Subcutaneous abdominal adipose tissue (tissue), 5 donors: Measurements from ENCODE around the gene P2RY13.

Source experiments
- H3K27ac ChIP-seq: one replicate; pipeline ENCODE4 v1.7.0; 2013; ENCODE audit warnings: low read depth, mild to moderate bottlenecking, inconsistent platforms, low read length, moderate library complexity
- H3K27me3 ChIP-seq, 5 donors: one replicate each; pipeline ENCODE4 v1.7.0; 2013; ENCODE audit warnings: low read length in 5 of 5, inconsistent platforms in 1 of 5; ENCODE audit not compliant: control insufficient read depth in 5 of 5, insufficient read depth in 4 of 5
- H3K36me3 ChIP-seq, 5 donors: one replicate each; pipeline ENCODE4 v1.7.0; 2013; ENCODE audit warnings: low read length in 5 of 5; ENCODE audit not compliant: control insufficient read depth in 5 of 5, insufficient read depth in 5 of 5
- H3K4me1 ChIP-seq, 5 donors: one replicate each; pipeline ENCODE4 v1.7.0; 2013; ENCODE audit warnings: low read length in 5 of 5, mild to moderate bottlenecking in 3 of 5, moderate library complexity in 1 of 5; ENCODE audit not compliant: control insufficient read depth in 5 of 5, insufficient read depth in 5 of 5
- H3K4me3 ChIP-seq, 5 donors: one replicate each; pipeline ENCODE4 v1.7.0; 2013; ENCODE audit warnings: low read length in 5 of 5, low read depth in 1 of 5
- H3K9ac ChIP-seq, 5 donors: one replicate each; pipeline ENCODE4 v1.7.0; 2013; ENCODE audit warnings: low read length in 5 of 5, mild to moderate bottlenecking in 4 of 5, moderate library complexity in 3 of 5
- H3K9me3 ChIP-seq, 5 donors: one replicate each; pipeline ENCODE4 v1.7.0; 2013; ENCODE audit warnings: low read length in 5 of 5; ENCODE audit not compliant: control insufficient read depth in 5 of 5
- donor health status: healthy.
- donor health status: healthy.
- donor health status: healthy.
- donor health status: healthy.
- donor health status: healthy.

Gene P2RY13

GRCh38 chr3:151314137-151314536 lies 15.2 kb downstream of the P2RY13 start:
- Histone ChIP-seq H3K4me1 (no peaks in the 10 kb centered on the region), H3K27ac (no peak overlapping the region), H3K36me3 (no peaks in the 10 kb centered on the region), H3K27me3 (no peaks in the 10 kb centered on the region), H3K9ac (no peak overlapping the region), H3K9me3 (no peaks in the 10 kb centered on the region), H3K4me3 (no peak overlapping the region)

DNA sequence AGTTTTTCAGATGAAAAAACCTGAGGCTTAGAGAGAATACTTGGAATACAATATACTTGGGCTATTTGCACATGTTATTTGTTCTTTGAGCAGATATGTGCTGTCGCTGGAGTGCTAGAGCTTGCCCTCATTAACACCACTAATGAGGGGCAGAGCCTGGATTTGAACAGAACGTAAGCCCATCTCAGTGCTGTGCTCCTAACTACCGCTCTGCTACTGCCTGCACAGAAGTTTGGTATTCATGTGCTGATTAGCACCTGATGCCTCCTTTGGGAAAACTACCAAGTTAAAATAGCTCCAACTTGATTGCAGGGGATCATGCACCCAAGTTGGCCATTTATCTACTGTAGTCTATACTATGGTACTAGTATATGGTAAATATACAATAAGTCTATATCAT lies 16.4 kb downstream of the P2RY13 start:
- no peaks in the 10 kb centered on the region for H3K9me3 ChIP-seq
- H3K9ac ChIP-seq: no peak overlapping the region
- no peaks in the 10 kb centered on the region for H3K36me3 ChIP-seq
- H3K27me3 ChIP-seq: no peaks in the 10 kb centered on the region
- no peaks in the 10 kb centered on the region for H3K4me1 ChIP-seq
- no peak overlapping the region for H3K27ac ChIP-seq
- no peak overlapping the region for H3K4me3 ChIP-seq

DNA sequence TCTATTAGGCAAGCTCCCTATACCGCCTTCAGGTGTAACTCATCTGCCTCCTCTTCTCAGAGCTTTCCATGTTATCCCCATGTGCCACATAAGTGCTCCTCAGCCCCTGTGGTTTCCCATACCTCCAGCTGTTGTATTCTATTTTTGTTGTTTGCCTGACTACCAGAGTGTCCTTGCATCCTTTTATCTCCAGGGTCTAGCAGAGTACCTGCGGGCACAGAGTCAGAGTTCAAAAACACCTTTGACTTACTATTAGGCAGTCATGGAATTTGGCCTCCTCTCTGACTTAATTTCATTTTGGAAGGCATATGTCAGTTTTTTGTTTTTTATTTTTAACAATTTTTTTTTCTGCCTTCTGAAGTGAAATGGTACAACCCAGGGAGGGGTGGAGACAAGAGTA lies 19.8 kb downstream of the P2RY13 start:
- H3K4me3 ChIP-seq: no peak overlapping the region
- peaks cover 0 to 12% (median 10%) of the 10 kb centered on the region in 5 donors for H3K4me1 ChIP-seq
- no peaks in the 10 kb centered on the region for H3K36me3 ChIP-seq
- no peak overlapping the region for H3K9ac ChIP-seq
- no peak overlapping the region for H3K27ac ChIP-seq
- no peaks in the 10 kb centered on the region for H3K9me3 ChIP-seq
- H3K27me3 ChIP-seq: no peaks in the 10 kb centered on the region

- Histone ChIP-seq H3K4me3 (no peak overlapping the region), H3K27ac (no peak overlapping the region), H3K9ac (no peak overlapping the region), H3K27me3 (no peaks in the 10 kb centered on the region), H3K4me1 (peaks cover 0 to 14% (median 10%) of the 10 kb centered on the region in 5 donors), H3K9me3 (no peaks in the 10 kb centered on the region), H3K36me3 (no peaks in the 10 kb centered on the region)
Observed at GRCh38 chr3:151307583-151308488, 21.5 kb downstream of the P2RY13 start.

DNA sequence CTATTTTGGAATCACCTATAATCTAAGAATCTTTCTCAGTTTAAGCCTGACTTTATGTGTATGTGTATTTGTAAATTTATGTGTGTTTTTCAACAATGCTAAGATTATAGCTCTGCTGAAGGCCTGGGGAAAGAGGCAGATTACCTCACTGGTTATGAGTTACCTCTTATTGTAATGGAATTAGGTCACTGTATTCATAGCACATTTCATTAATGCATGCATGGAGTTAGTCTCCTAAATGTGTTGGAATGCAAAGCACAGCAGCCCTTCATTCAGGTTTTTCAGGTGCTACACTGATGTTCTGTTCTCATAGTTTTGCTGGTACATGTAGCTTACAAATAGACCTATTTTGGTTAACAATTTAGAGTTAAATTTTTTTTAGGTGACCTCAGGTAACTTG lies 22.2 kb downstream of the P2RY13 start:
- Histone ChIP-seq H3K27me3 (no peaks in the 10 kb centered on the region), H3K9me3 (no peaks in the 10 kb centered on the region), H3K4me1 (peaks cover 0 to 14% (median 10%) of the 10 kb centered on the region in 5 donors), H3K4me3 (no peak overlapping the region), H3K9ac (no peak overlapping the region), H3K36me3 (no peaks in the 10 kb centered on the region), H3K27ac (no peak overlapping the region)

- Histone ChIP-seq H3K9ac (no peak overlapping the region), H3K9me3 (no peaks in the 10 kb centered on the region), H3K4me3 (no peak overlapping the region), H3K36me3 (no peaks in the 10 kb centered on the region), H3K27me3 (no peaks in the 10 kb centered on the region), H3K27ac (no peak overlapping the region), H3K4me1 (peaks cover 0 to 14% (median 10%) of the 10 kb centered on the region in 5 donors)
Observed at GRCh38 chr3:151306168-151306810, 23.1 kb downstream of the P2RY13 start.

DNA sequence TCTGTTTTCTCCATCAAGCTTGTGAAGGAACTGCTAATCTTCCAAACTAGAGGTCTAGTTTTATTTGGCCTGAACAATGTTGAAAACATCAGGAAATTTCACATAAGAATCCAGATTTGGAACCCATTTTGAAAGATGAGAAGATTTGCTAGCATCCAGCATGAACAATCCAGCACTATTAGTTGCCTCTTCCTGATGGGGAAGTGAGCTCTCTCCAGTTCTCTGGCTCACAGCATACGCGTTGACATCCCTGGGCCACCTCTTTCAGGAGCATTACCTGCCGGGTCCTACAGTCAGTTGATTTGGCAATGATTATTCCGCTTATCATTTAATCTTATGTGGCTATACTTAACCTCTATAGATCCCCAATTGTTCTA lies 23.6 kb downstream of the P2RY13 start:
- H3K36me3 ChIP-seq: no peaks in the 10 kb centered on the region
- no peaks in the 10 kb centered on the region for H3K9me3 ChIP-seq
- H3K9ac ChIP-seq: peak overlapping the region in 1 of 5 donors; percentile 8
- no peaks in the 10 kb centered on the region for H3K27me3 ChIP-seq
- H3K4me3 ChIP-seq: no peak overlapping the region
- H3K4me1 ChIP-seq: peaks cover 0 to 14% (median 10%) of the 10 kb centered on the region in 5 donors
- peak overlapping the region; percentile 49 for H3K27ac ChIP-seq

GRCh38 chr3:151305060-151305774 lies 24.1 kb downstream of the P2RY13 start:
- Histone ChIP-seq H3K27ac (peak overlapping the region; percentile 49), H3K27me3 (no peaks in the 10 kb centered on the region), H3K4me3 (peak overlapping the region in 1 of 5 donors; percentile 31), H3K4me1 (peaks cover 0 to 14% (median 10%) of the 10 kb centered on the region in 5 donors), H3K9ac (peak overlapping the region in 1 of 5 donors; percentile 8), H3K9me3 (no peaks in the 10 kb centered on the region), H3K36me3 (no peaks in the 10 kb centered on the region)

GRCh38 chr3:151303751-151304150 lies 25.6 kb downstream of the P2RY13 start:
- H3K4me1 ChIP-seq: peaks cover 0 to 14% (median 10%) of the 10 kb centered on the region in 5 donors
- no peak overlapping the region for H3K4me3 ChIP-seq
- H3K27me3 ChIP-seq: no peaks in the 10 kb centered on the region
- no peaks in the 10 kb centered on the region for H3K36me3 ChIP-seq
- H3K9me3 ChIP-seq: no peaks in the 10 kb centered on the region
- H3K27ac ChIP-seq: no peak overlapping the region
- no peak overlapping the region for H3K9ac ChIP-seq

DNA sequence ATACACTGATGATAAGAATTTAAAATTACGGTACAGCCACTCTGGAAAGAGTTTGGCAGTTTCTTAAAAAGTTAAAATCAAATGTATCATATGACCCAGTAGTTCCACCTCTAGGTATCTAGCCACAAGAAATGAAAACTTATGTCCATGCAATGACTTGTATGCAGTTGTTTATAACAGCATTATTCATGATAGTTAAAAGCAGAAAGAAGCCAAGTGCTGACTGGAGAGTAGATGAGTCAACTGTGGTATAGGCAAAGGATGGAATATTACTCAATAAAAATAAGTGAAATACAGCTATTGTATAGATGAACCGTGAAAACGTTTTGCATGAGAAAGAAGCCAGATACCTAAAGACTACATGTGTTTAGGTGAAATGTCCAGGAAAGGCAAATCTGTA lies 27.6 kb downstream of the P2RY13 start:
- Histone ChIP-seq H3K4me3 (no peak overlapping the region), H3K27me3 (no peaks in the 10 kb centered on the region), H3K4me1 (peaks cover 0 to 14% (median 10%) of the 10 kb centered on the region in 5 donors), H3K9ac (no peak overlapping the region), H3K36me3 (no peaks in the 10 kb centered on the region), H3K9me3 (no peaks in the 10 kb centered on the region), H3K27ac (no peak overlapping the region)
